K562 (cell line): ENCODE results near the gene UBR7. TPM values are rescaled to one million over a fixed set of nuclear protein-coding genes. Genes with fewer than 3 reads are reported as not detected.
A peak's percentile ranks its signal among the peaks of the same experiment; 100 is the strongest.

Experiments used
- CHD7 ChIP-seq: fragments of 200-600 bp; sonication (generic); IDR thresholded peaks from one replicate; pipeline ENCODE4 v1.6.1; 2012; ENCODE audit warnings: mild to moderate bottlenecking, low read depth, low read length, inconsistent platforms
- DLX4 ChIP-seq: fragments of 250-450 bp; sonication (Bioruptor Pico); IDR thresholded peaks from 2 replicates; pipeline ENCODE4 v1.6.1; 2021; ENCODE audit warnings: mild to moderate bottlenecking
- HNRNPLL ChIP-seq: fragments of 200-400 bp; formaldehyde crosslinking; IDR thresholded peaks from 2 replicates; pipeline ENCODE4 v1.6.1; 2017; ENCODE audit warnings: low read length, low read depth, mild to moderate bottlenecking; ENCODE audit not compliant: poor library complexity, severe bottlenecking
- IRF9 ChIP-seq: fragments of 450-650 bp; IDR thresholded peaks from 2 replicates; pipeline ENCODE4 v1.6.1; 2016; ENCODE audit warnings: missing biosample characterization, missing genetic modification characterization
- PRPF4 ChIP-seq: fragments of 200-400 bp; formaldehyde crosslinking; IDR thresholded peaks from one replicate; pipeline ENCODE4 v1.6.1; 2017; ENCODE audit warnings: low read length, low read depth, mild to moderate bottlenecking; ENCODE audit not compliant: insufficient read depth, poor library complexity, severe bottlenecking
- SREBF2 ChIP-seq: sonication (generic); formaldehyde crosslinking; IDR thresholded peaks from 2 replicates; pipeline ENCODE4 v1.4.0; 2020; ENCODE audit warnings: mild to moderate bottlenecking, missing genetic modification reagents
- STAT5A ChIP-seq: IDR thresholded peaks from 2 replicates; pipeline ENCODE4 v1.6.1; 2012; ENCODE audit warnings: low read length, inconsistent platforms, borderline replicate concordance
- TAF1 ChIP-seq: IDR thresholded peaks from 2 replicates; pipeline ENCODE4 v1.6.1; 2011; ENCODE audit warnings: mild to moderate bottlenecking, low read length, moderate library complexity; ENCODE audit not compliant: insufficient read depth, control insufficient read depth, severe bottlenecking; ENCODE audit errors: extremely low read depth
- ZKSCAN8 ChIP-seq: fragments of 200-800 bp; sonication (Bioruptor generic); IDR thresholded peaks from 2 replicates; pipeline ENCODE4 v1.6.1; 2016; ENCODE audit warnings: missing genetic modification characterization, missing compliant biosample characterization
- ZNF644 ChIP-seq: fragments of 200-800 bp; sonication (Bioruptor generic); IDR thresholded peaks from 2 replicates; pipeline ENCODE4 v1.6.1; 2016; ENCODE audit warnings: low read depth, missing genetic modification characterization, missing compliant biosample characterization
- polyA plus RNA-seq, 8 experiments: library from polyadenylated mRNA; depleted of rRNA in 4 of 8; stranded (reverse) in 5 of 8; unstranded in 3 of 8; fragments of >200 nt; fragmentation: Nextera tagmentation in 2 of 8; fragmentation: Illumina TruSeq in 1 of 8; extraction: Ambion mirVana in 2 of 8; extraction: Trizol in 1 of 8; gene quantifications; 2 replicates each; pipeline versions ENCODE4 v1.2.1 to v1.2.3, GENCODE V29; 2011 to 2014; ENCODE audit warnings: inconsistent platforms in 1 of 8, missing spikeins in 1 of 8
- total RNA-seq, 7 experiments: library from RNA; depleted of rRNA in 6 of 7; stranded (reverse); fragments of >200 nt in 6 of 7; fragmentation: Illumina TruSeq in 2 of 7; extraction: Trizol in 2 of 7; gene quantifications; 2 replicates each; pipeline versions ENCODE4 v1.2.1 to v1.2.3, GENCODE V29; 2011 to 2021; ENCODE audit warnings: low replicate concordance in 1 of 7
- TF ChIP-seq, protein P1 (sequence below): fragments of 450-650 bp; IDR thresholded peaks from 2 replicates; pipeline ENCODE4 v1.7.0; 2016; ENCODE audit warnings: borderline replicate concordance

UBR7 gene
- total and polyA plus RNA-seq, 9 of the 15 experiments (the other 6 are each of a cell fraction or from before 2014, with no cell fraction given): 12.5 to 63.0 (median 34.4) TPM

DNA sequence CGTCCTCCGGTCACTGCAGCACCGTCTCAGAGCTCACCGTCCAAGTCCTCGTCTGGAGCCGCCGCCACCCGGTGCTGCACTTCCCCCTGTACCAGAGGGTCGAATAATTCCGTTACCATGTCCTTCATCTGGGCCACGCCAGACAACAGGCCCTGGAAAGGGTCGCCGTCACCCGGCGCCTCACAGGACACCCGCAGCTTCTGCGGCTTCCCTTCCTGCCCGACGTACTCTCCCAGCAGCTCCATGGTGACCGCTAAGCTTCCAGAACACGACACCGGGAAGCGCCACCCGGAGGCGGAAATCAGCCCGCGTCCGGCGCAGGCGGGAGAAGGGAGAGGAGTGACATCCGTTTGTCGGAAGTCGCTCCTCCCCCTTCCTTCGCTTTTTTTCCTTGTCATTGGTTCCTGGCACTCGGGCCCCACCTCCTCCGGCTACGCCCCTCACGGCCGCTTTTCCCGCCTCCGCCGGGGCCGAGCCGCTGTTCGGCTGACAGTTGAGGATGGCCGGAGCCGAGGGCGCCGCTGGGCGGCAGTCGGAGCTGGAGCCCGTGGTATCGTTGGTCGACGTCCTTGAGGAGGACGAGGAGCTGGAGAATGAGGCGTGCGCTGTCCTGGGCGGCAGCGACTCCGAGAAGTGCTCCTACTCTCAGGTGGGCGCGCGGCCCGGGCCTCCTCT is at the start of gene UBR7, which contains the start of gene GON7 (continued):
- no peak for TF ChIP-seq PRPF4
- TF ChIP-seq IRF9 (tag): no peak
- TF ChIP-seq, protein P1, sequence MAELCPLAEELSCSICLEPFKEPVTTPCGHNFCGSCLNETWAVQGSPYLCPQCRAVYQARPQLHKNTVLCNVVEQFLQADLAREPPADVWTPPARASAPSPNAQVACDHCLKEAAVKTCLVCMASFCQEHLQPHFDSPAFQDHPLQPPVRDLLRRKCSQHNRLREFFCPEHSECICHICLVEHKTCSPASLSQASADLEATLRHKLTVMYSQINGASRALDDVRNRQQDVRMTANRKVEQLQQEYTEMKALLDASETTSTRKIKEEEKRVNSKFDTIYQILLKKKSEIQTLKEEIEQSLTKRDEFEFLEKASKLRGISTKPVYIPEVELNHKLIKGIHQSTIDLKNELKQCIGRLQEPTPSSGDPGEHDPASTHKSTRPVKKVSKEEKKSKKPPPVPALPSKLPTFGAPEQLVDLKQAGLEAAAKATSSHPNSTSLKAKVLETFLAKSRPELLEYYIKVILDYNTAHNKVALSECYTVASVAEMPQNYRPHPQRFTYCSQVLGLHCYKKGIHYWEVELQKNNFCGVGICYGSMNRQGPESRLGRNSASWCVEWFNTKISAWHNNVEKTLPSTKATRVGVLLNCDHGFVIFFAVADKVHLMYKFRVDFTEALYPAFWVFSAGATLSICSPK: no peak
- TF ChIP-seq ZKSCAN8 (CRISPR knock-in tag): no peak
- peak; percentile 73 for TF ChIP-seq TAF1
- no peak for TF ChIP-seq STAT5A
- TF ChIP-seq ZNF644 (tag): no peak
- TF ChIP-seq CHD7: no peak
- peak; percentile 84 for TF ChIP-seq HNRNPLL
- no peak for TF ChIP-seq DLX4 (CRISPR knock-in tag)
- no peak for TF ChIP-seq SREBF2 (CRISPR knock-in tag)
